ENCODE measurements around the gene LNX2.

Gene LNX2

DNA sequence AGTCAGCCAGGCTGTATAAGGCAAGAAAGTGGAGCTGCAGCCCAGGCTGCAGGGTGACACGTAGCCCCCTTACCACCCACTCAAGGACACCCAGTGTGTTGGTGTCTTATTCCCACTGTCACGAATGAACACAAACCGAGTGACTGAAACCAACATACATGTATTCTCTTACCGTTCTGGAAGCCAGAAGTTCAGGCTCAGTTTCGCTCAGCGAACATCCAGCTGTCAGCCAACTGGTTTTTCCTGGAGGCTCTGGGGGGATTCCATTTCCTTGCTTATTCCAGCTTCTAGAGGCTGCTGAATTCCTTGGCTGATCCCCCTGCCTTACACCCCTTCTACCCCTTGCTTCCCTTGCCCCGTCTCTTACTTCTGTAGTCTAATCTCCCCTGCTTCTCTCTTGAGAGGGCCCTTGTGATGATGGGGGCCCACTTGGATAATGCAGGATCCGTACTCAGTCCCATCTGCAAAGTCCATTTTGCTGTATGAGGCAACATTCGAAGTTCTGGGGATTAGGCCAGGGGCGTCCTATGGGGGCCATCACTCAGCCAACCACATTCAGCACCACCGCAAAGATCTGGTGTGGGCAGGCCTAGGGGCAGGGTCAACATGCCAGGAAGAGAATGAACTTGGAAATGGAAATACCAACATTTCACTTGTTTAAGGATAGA, 122.6 kb downstream of the LNX2 start:
- DNase-seq = no peak

DNA sequence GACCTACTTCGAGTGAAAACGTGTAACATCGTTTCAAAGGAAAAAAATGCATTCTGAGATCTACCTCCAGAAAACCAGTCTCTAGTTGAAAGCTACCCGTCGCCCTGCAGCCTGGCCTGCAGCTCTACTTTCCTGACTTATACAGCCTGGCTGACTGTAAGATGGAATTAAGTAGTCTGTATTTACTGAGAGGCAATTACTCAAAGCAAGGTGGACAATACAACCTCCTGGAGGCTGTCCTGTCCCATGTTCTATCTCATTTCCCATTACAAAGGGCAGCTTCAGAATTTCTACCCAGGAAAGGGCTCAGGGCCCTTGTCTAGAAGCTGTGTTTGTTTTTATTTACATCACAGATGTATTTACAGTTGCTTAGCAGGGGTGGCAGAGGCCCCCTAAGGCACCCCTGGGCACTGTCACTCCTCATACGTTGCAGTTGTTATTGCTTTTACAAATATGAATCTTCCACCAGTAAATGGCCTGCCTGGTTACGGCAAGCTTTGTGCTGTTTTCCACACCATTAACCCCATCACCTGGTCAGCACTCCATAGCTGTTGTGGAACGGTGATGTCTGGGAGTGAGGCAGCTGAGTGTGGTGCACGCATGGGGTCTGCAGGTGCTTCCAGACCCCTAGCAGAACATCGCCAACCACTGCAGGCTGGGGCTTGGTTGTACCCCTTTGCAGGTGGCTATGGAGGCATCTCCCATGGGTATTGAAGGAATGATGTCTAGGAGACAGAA, 123.6 kb downstream of the LNX2 start:
- no peak for DNase-seq

DNA sequence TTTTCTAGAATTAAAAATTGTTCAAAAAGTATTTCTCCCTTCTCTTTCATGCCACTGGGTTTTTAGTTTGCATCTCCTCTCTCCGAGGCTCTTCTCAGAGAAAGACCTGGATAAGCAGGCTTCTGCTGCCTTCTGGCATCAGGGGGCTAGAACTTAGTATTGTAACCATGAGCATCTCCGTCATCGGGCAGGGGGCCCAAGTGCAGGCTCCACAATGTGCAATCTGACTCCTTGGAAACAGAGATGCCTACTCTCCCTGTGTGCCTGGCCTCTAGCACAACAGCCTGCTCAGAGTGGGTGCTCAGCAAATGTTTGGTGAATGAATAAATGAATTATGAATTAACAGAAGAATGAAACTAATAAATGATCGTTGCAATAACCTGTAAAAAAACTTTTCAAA, 124.3 kb downstream of the LNX2 start:
- DNase-seq = no peak

All from NCI-H146 (cell line).